GM12878 (cell line): ENCODE data around the gene ANGEL1. TPM values are rescaled to one million over a fixed set of nuclear protein-coding genes. Genes with fewer than 3 reads are reported as not detected.

Experiments used
- ATAC-seq: fragments of 200-7000 bp; cut with Tn5 transposase; 3 replicates; pipeline ENCODE4 v1.9.1; 2020; ENCODE audit warnings: mild to moderate bottlenecking, moderate library complexity
- BruUV-seq: library from RNA; stranded (reverse); fragments of 400-500 nt; replicated peaks from 2 replicates; lab custom pipeline; 2021; lab: Mats Ljungman, UMichigan
- CTCF ChIA-PET: fragments of 300-600 bp; sonication (Branson Sonifier 250); formaldehyde crosslinking; extraction: SDS; loops from one replicate; lab custom pipeline; 2021; ENCODE audit warnings: inconsistent platforms; lab: Yijun Ruan, JAX
- POLR2A ChIA-PET: fragments of 350-600 bp; formaldehyde crosslinking; extraction: SDS; loops from one replicate; lab custom pipeline; 2021; ENCODE audit warnings: inconsistent platforms; lab: Charles Lee
- RAD21 ChIA-PET: fragments of 300-600 bp; sonication (Branson Sonifier 250); formaldehyde crosslinking; loops from one replicate; lab custom pipeline; 2023; ENCODE audit warnings: antibody characterized with exemption; ENCODE audit not compliant: unreplicated experiment; lab: Charles Lee
- SMC1A ChIA-PET: fragments of 300-600 bp; sonication (Branson Sonifier 250); formaldehyde crosslinking; loops from one replicate; lab custom pipeline; 2023; ENCODE audit not compliant: unreplicated experiment, uncharacterized antibody; lab: Charles Lee
- DNase-seq: peaks from one replicate; pipeline ENCODE4 v3.0.0-alpha.2; 2011; ENCODE audit warnings: low read depth, low spot score
- FAIRE-seq: peaks from 3 replicates; lab custom pipeline; 2011; peaks lifted over from hg19 to GRCh38; lab: Jason Lieb, UNC
- H2AFZ ChIP-seq: 2 replicates; pipeline ENCODE4 v1.6.0; 2011; ENCODE audit warnings: low read depth, low read length, control low read depth; ENCODE audit not compliant: control insufficient read depth
- H3K27ac ChIP-seq: 2 replicates; pipeline ENCODE4 v1.5.1; 2011; ENCODE audit warnings: control low read depth; ENCODE audit not compliant: control insufficient read depth, insufficient read depth
- H3K27me3 ChIP-seq, 2 experiments: replicated peaks in 1 of 2; 2 replicates each; pipeline versions ENCODE4 v1.6.0 to v1.6.1; 2011; ENCODE audit warnings: low read length in 1 of 2; ENCODE audit not compliant: control insufficient read depth in 2 of 2, insufficient read depth in 2 of 2
- H3K36me3 ChIP-seq, 2 experiments: 2 replicates each; pipeline ENCODE4 v1.5.1; 2011; ENCODE audit warnings: low read length in 1 of 2; ENCODE audit not compliant: control insufficient read depth in 2 of 2, insufficient read depth in 2 of 2
- H3K4me1 ChIP-seq: 2 replicates; pipeline ENCODE4 v1.6.1; 2011; ENCODE audit warnings: mild to moderate bottlenecking, low read length, moderate library complexity, mixed read lengths; ENCODE audit not compliant: control insufficient read depth, insufficient read depth
- H3K4me2 ChIP-seq: 2 replicates; pipeline ENCODE4 v1.6.0; 2011; ENCODE audit warnings: control low read depth; ENCODE audit not compliant: control insufficient read depth, insufficient read depth
- H3K4me3 ChIP-seq: fragments of 200-600 bp; sonication (generic); 2 replicates; pipeline ENCODE4 v1.5.1; 2016
- H3K79me2 ChIP-seq: 2 replicates; pipeline ENCODE4 v1.6.0; 2011; ENCODE audit warnings: low read length; ENCODE audit not compliant: control insufficient read depth, insufficient read depth
- H3K9ac ChIP-seq: 2 replicates; pipeline ENCODE4 v1.8.0; 2011; ENCODE audit warnings: low read length, control low read depth, mixed read lengths; ENCODE audit not compliant: control insufficient read depth, insufficient read depth
- H3K9me3 ChIP-seq: replicated peaks from 3 replicates; pipeline ENCODE4 v1.5.1; 2011; ENCODE audit warnings: mild to moderate bottlenecking, low read length; ENCODE audit not compliant: control insufficient read depth, insufficient read depth
- H4K20me1 ChIP-seq: 2 replicates; pipeline ENCODE4 v1.6.0; 2011; ENCODE audit not compliant: control insufficient read depth, insufficient read depth
- FOXK2 ChIP-seq: fragments of 450-650 bp; IDR thresholded peaks from 2 replicates; pipeline ENCODE4 v1.6.1; 2017; ENCODE audit warnings: mild to moderate bottlenecking, moderate library complexity
- GABPA ChIP-seq: IDR thresholded peaks from 2 replicates; pipeline ENCODE4 v1.6.1; 2014; ENCODE audit warnings: antibody characterized with exemption, low read depth, mild to moderate bottlenecking, inconsistent platforms
- HCFC1 ChIP-seq: fragments of 150-350 bp; IDR thresholded peaks from 2 replicates; pipeline ENCODE4 v1.6.1; 2014; ENCODE audit warnings: low read length
- HDAC2 ChIP-seq: fragments of 200-600 bp; sonication (generic); IDR thresholded peaks from 2 replicates; pipeline ENCODE4 v1.6.1; 2017
- HDAC6 ChIP-seq: fragments of 200-600 bp; sonication (generic); IDR thresholded peaks from one replicate; pipeline ENCODE4 v1.8.0; 2017; ENCODE audit warnings: antibody characterized with exemption; ENCODE audit not compliant: unreplicated experiment
- RUNX3 ChIP-seq: IDR thresholded peaks from 2 replicates; pipeline ENCODE4 v1.6.1; 2012; ENCODE audit warnings: low read length, inconsistent platforms
- SMAD5 ChIP-seq: IDR thresholded peaks from 2 replicates; pipeline ENCODE4 v1.6.1; 2016; ENCODE audit warnings: antibody characterized with exemption, low read depth
- SREBF2 ChIP-seq: IDR thresholded peaks from 2 replicates; pipeline ENCODE4 v1.6.1; 2012; ENCODE audit warnings: mild to moderate bottlenecking, low read length
- SRF ChIP-seq, 2 experiments: IDR thresholded peaks; 2 replicates each; pipeline ENCODE4 v1.6.1; 2011; ENCODE audit warnings: low read depth in 2 of 2, low read length in 2 of 2, mild to moderate bottlenecking in 1 of 2, moderate library complexity in 1 of 2
- TBL1XR1 ChIP-seq: IDR thresholded peaks from 2 replicates; pipeline ENCODE4 v1.6.1; 2012; ENCODE audit warnings: low read depth, low read length, improper control_type of control experiment
- ZBED1 ChIP-seq: IDR thresholded peaks from 2 replicates; pipeline ENCODE4 v1.6.1; 2016; ENCODE audit warnings: borderline replicate concordance
- WGBS: methylation state at CpG from one replicate; pipeline ENCODE4 v1.1.6; 2016; ENCODE audit warnings: low lambda C conversion rate; ENCODE audit not compliant: insufficient replicate concordance, insufficient coverage; ENCODE audit errors: missing lambda C conversion rate; 5-methylcytosine and 5-hydroxymethylcytosine counted together
- in situ Hi-C: fragments of 300-500 bp; cut with MboI; formaldehyde crosslinking; loops from 9 replicates; pipeline ENCODE4 v1.14.3; 2018; ENCODE audit warnings: mixed read lengths
- intact Hi-C: fragments of 100-400 bp; cut with micrococcal nuclease; formaldehyde crosslinking; loops from one replicate; pipeline ENCODE4 v1.14.2; 2022; ENCODE audit not compliant: unreplicated experiment
- polyA plus RNA-seq, 11 experiments: library from polyadenylated mRNA; depleted of rRNA in 4 of 11; unstranded in 6 of 11; stranded (reverse) in 5 of 11; fragments of >200 nt; fragmentation: Nextera tagmentation in 4 of 11; fragmentation: Illumina TruSeq in 1 of 11; extraction: Ambion mirVana in 4 of 11; extraction: Trizol in 1 of 11; gene quantifications; 1 replicate in 1 of 11; 2 replicates in 10 of 11; pipeline versions ENCODE4 v1.2.1 to v1.2.3, GENCODE V29; 2011 to 2016; ENCODE audit warnings: inconsistent platforms in 2 of 11, missing spikeins in 2 of 11, low read depth in 1 of 11
- total RNA-seq, 4 experiments: library from RNA; depleted of rRNA in 3 of 4; stranded (reverse); fragments of >200 nt in 3 of 4; fragmentation: Illumina TruSeq in 1 of 4; extraction: Trizol in 1 of 4; gene quantifications; 2 replicates each; pipeline versions ENCODE4 v1.2.1 to v1.2.3, GENCODE V29; 2013 to 2021
- TF ChIP-seq, protein P1 (sequence below): IDR thresholded peaks from 2 replicates; pipeline ENCODE4 v1.6.1; 2011; ENCODE audit warnings: mild to moderate bottlenecking, low read depth, low read length, moderate library complexity; ENCODE audit not compliant: insufficient replicate concordance
- TF ChIP-seq, protein P2 (sequence below): IDR thresholded peaks from 2 replicates; pipeline ENCODE4 v1.6.1; 2011; ENCODE audit warnings: borderline replicate concordance, low read depth, mild to moderate bottlenecking, moderate library complexity, mixed read lengths, low read length; ENCODE audit not compliant: insufficient read depth; ENCODE audit errors: extremely low read length

ANGEL1 gene
- total and polyA plus RNA-seq, 10 of the 15 experiments (the other 5 are each of a cell fraction or from before 2014, with no cell fraction given) = 1.7 to 29.7 (median 12.3) TPM

DNA sequence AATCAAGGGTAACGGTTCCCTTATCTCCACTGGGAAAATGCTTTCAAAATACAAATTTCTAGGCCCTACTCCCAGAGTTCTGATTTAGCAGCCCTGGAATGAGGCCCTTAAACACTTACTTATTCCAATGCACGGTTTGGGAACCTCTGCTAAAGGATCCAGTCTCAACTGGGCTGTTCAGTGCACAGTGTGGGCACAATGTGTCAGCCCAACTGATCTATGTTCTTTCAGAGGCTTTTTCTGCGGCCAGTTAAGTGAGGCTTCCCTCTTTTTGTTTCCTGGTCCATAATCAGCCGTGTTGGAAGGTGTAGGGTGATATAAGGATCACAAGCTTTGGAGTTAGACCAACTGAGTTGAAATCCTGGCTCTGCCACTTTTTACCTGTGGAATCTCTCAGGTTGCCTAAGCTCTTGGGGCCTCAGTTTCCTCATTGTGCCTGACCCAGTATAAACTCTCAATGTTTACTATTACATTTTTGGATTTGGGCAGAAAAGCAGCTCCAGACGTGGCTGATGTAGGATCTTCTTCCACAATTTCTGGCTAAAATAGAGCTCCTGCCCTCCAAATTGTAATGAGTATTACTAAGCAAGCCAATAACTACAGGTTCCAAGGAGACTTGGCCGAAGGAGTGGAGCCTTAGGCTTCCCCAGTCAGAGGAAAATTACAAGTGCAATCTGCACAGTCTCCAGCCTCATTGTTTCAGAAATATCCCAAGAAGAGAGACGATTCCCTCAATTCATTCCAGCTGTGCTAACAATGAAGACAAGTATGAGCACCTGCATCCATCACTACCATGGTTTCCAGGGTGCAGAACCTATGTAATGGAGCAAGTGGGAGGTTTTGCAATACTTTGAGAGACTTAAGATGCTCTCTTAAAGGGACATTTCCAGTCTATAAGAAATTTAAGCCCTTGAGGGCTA is 2.3 kb upstream of the ANGEL1 start:
- Histone ChIP-seq H3K27ac (no peak overlapping the region), H3K4me2 (no peak overlapping the region), H2AFZ (no peak overlapping the region), H4K20me1 (no peaks in the 10 kb centered on the region), H3K4me1 (no peaks in the 10 kb centered on the region), H3K79me2 (peaks cover 7% of the 10 kb centered on the region), H3K36me3 (no peaks in the 10 kb centered on the region), H3K9ac (no peak overlapping the region), H3K4me3 (no peak overlapping the region), H3K9me3 (no peaks in the 10 kb centered on the region), H3K27me3 (peaks cover 0 to 7% of the 10 kb centered on the region in 2 experiments; a peak in 2 of 4 replicates)
- no TSS peak for BruUV-seq
- RAD21 ChIA-PET = no interaction called here
- intact Hi-C loops (loop anchor here (5.0 kb wide), 1 partner anchor 53 kb away; the partner anchor contains the start of gene VASH1), in situ Hi-C loops (no loop called here)
- no peak for TF ChIP-seq HDAC2
- no peak for TF ChIP-seq HCFC1
- TF ChIP-seq ZBED1 = no peak
- no peak for TF ChIP-seq SMAD5
- TF ChIP-seq, protein P1, sequence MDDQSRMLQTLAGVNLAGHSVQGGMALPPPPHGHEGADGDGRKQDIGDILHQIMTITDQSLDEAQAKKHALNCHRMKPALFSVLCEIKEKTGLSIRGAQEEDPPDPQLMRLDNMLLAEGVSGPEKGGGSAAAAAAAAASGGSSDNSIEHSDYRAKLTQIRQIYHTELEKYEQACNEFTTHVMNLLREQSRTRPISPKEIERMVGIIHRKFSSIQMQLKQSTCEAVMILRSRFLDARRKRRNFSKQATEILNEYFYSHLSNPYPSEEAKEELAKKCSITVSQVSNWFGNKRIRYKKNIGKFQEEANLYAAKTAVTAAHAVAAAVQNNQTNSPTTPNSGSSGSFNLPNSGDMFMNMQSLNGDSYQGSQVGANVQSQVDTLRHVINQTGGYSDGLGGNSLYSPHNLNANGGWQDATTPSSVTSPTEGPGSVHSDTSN = no peak
- no peak for TF ChIP-seq RUNX3
- no peak for TF ChIP-seq HDAC6
- no peak for TF ChIP-seq TBL1XR1
- TF ChIP-seq SREBF2 = no peak
- no peak for TF ChIP-seq FOXK2
- no peak for TF ChIP-seq GABPA
- TF ChIP-seq, protein P2, sequence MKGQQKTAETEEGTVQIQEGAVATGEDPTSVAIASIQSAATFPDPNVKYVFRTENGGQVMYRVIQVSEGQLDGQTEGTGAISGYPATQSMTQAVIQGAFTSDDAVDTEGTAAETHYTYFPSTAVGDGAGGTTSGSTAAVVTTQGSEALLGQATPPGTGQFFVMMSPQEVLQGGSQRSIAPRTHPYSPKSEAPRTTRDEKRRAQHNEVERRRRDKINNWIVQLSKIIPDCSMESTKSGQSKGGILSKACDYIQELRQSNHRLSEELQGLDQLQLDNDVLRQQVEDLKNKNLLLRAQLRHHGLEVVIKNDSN = no peak
- TF ChIP-seq SRF (IDR thresholded peaks at IDR 0.05; ENCODE audit: low read depth in 2 of 2, low read length in 2 of 2) = no peak
- CTCF ChIA-PET = interaction anchor here (0.7 to 1.7 kb wide), 3 partner anchors 13 to 256 kb away, joined by 3 to 4 read pairs (median 3); no protein-coding TSS in a partner anchor
- 24% methylated on average over 7 of the region's 7 CpGs for WGBS
- SMC1A ChIA-PET = no interaction called here
- ATAC-seq (no peak), DNase-seq (no peak), FAIRE-seq (no peak)
- POLR2A ChIA-PET = interaction anchor here (0.7 kb wide), 1 partner anchor 303 kb away, joined by 3 read pairs; no protein-coding TSS in a partner anchor
